Smooth muscle cell (in vitro differentiated cells): ENCODE data around the gene KMT2C. TPM values are rescaled to one million over a fixed set of nuclear protein-coding genes. Genes with fewer than 3 reads are reported as not detected.
A peak's percentile ranks its signal among the peaks of the same experiment; 100 is the strongest.
"Not testable (repeated sequence)": the region's sequence is repeated elsewhere in the genome, so short reads cannot be mapped to it uniquely, and the experiment has no call there.

Experiments used
- DNase-seq: peaks from one replicate; lab custom pipeline; 2025; ENCODE audit not compliant: unreplicated experiment; lab: John Stamatoyannopoulos, UW
- H2AFZ ChIP-seq: fragments of 200-600 bp; sonication (generic); 2 replicates; pipeline ENCODE4 v1.6.0; 2016; ENCODE audit warnings: antibody characterized with exemption, low read depth, mild to moderate bottlenecking
- H3F3A ChIP-seq: fragments of 200-600 bp; sonication (generic); 2 replicates; pipeline ENCODE4 v1.6.0; 2017; ENCODE audit warnings: antibody characterized with exemption, low read depth
- H3K27ac ChIP-seq: fragments of 200-600 bp; sonication (generic); 2 replicates; pipeline ENCODE4 v1.5.1; 2016; ENCODE audit warnings: low read depth, mild to moderate bottlenecking
- H3K27me3 ChIP-seq: fragments of 200-600 bp; sonication (generic); 2 replicates; pipeline ENCODE4 v1.6.1; 2016; ENCODE audit warnings: low read depth, mild to moderate bottlenecking
- H3K36me3 ChIP-seq: fragments of 200-600 bp; sonication (generic); 2 replicates; pipeline ENCODE4 v1.5.1; 2016; ENCODE audit warnings: low read depth
- H3K4me1 ChIP-seq: fragments of 200-600 bp; sonication (generic); 2 replicates; pipeline ENCODE4 v1.5.1; 2016; ENCODE audit warnings: low read depth
- H3K4me2 ChIP-seq: fragments of 200-600 bp; sonication (generic); 2 replicates; pipeline ENCODE4 v1.6.0; 2016; ENCODE audit warnings: mild to moderate bottlenecking
- H3K4me3 ChIP-seq: fragments of 200-600 bp; sonication (generic); 2 replicates; pipeline ENCODE4 v1.5.1; 2016; ENCODE audit warnings: mild to moderate bottlenecking
- H3K79me2 ChIP-seq: fragments of 200-600 bp; sonication (generic); 2 replicates; pipeline ENCODE4 v1.6.0; 2016; ENCODE audit warnings: low read depth, mild to moderate bottlenecking
- H3K9ac ChIP-seq: fragments of 200-600 bp; sonication (generic); 2 replicates; pipeline ENCODE4 v1.6.0; 2016; ENCODE audit warnings: low read depth
- H3K9me3 ChIP-seq: fragments of 200-600 bp; sonication (generic); replicated peaks from 2 replicates; pipeline ENCODE4 v1.5.1; 2016; ENCODE audit warnings: low read depth
- H4K20me1 ChIP-seq: fragments of 200-600 bp; sonication (generic); 2 replicates; pipeline ENCODE4 v1.6.0; 2016; ENCODE audit warnings: low read depth
- CTCF ChIP-seq: fragments of 200-600 bp; sonication (generic); IDR thresholded peaks from 2 replicates; pipeline ENCODE4 v1.5.1; 2017; ENCODE audit warnings: borderline replicate concordance, mild to moderate bottlenecking, antibody characterized with exemption; ENCODE audit not compliant: insufficient read depth, poor library complexity, severe bottlenecking
- WGBS: methylation state at CpG from one replicate; pipeline ENCODE4 v1.1.7; 2016; ENCODE audit warnings: low lambda C conversion rate; 5-methylcytosine and 5-hydroxymethylcytosine counted together
- polyA plus RNA-seq: library from polyadenylated mRNA; unstranded; fragments of >200 nt; fragmentation: Nextera tagmentation; extraction: Ambion mirVana; gene quantifications from 2 replicates; pipeline ENCODE4 v1.2.1, GENCODE V29; 2016
- total RNA-seq: library from RNA; depleted of rRNA; stranded (reverse); fragments of >200 nt; gene quantifications from 2 replicates; pipeline ENCODE4 v1.2.3, GENCODE V29; 2014

KMT2C gene
- total and polyA plus RNA-seq, 2 experiments from 2014 or later, result 10.1 to 36.7 TPM

- no peak overlapping the region for H2AFZ ChIP-seq
Observed at GRCh38 chr7:152430854-152431253, 4.9 kb downstream of the KMT2C start.

GRCh38 chr7:152430118-152430517 lies 5.7 kb downstream of the KMT2C start:
- 95% methylated on average over 5 of the region's 5 CpGs for WGBS
- not testable (repeated sequence) for DNase-seq

More at GRCh38 chr7:152430854-152431253, 4.9 kb downstream of the KMT2C start:
- peaks cover 24% of the 10 kb centered on the region for H3K4me1 ChIP-seq
- H4K20me1 ChIP-seq, result peaks cover 92% of the 10 kb centered on the region
- no peaks in the 10 kb centered on the region for H3K36me3 ChIP-seq
- WGBS, result 77% methylated on average over 3 of the region's 3 CpGs
- no peaks in the 10 kb centered on the region for H3K9me3 ChIP-seq
- H3F3A ChIP-seq, result peaks cover 4% of the 10 kb centered on the region
- no peak for DNase-seq
- peaks cover 91% of the 10 kb centered on the region for H3K79me2 ChIP-seq
- H3K27me3 ChIP-seq, result no peaks in the 10 kb centered on the region
- no peak overlapping the region for H3K4me2 ChIP-seq
- no peak overlapping the region for H3K27ac ChIP-seq
- no peak overlapping the region for H3K9ac ChIP-seq
- TF ChIP-seq CTCF, result no peak
- no peak overlapping the region for H3K4me3 ChIP-seq

GRCh38 chr7:152424348-152425108 lies 11.3 kb downstream of the KMT2C start:
- Histone ChIP-seq H3K9ac (no peak overlapping the region), H3F3A (peaks cover 11% of the 10 kb centered on the region), H3K79me2 (peaks cover 100% of the 10 kb centered on the region), H4K20me1 (peaks cover 93% of the 10 kb centered on the region), H3K27ac (peak overlapping the region; percentile 44), H3K27me3 (no peaks in the 10 kb centered on the region), H3K4me1 (no peaks in the 10 kb centered on the region), H3K36me3 (peaks cover 4% of the 10 kb centered on the region), H2AFZ (no peak overlapping the region), H3K4me3 (no peak overlapping the region), H3K9me3 (peaks cover 4% of the 10 kb centered on the region), H3K4me2 (no peak overlapping the region)
- no peak for DNase-seq
- TF ChIP-seq CTCF, result no peak
- WGBS, result 78% methylated on average over 8 of the region's 8 CpGs

More at GRCh38 chr7:152430118-152430517, 5.7 kb downstream of the KMT2C start:
- H3F3A ChIP-seq, H3K27ac ChIP-seq, H2AFZ ChIP-seq, H3K36me3 ChIP-seq, H3K4me2 ChIP-seq, H3K27me3 ChIP-seq, H3K4me3 ChIP-seq, H3K9me3 ChIP-seq, H3K9ac ChIP-seq: not testable (repeated sequence)
- H3K79me2 ChIP-seq, result peaks cover 98% of the 10 kb centered on the region
- peaks cover 24% of the 10 kb centered on the region for H3K4me1 ChIP-seq
- peaks cover 99% of the 10 kb centered on the region for H4K20me1 ChIP-seq

DNA sequence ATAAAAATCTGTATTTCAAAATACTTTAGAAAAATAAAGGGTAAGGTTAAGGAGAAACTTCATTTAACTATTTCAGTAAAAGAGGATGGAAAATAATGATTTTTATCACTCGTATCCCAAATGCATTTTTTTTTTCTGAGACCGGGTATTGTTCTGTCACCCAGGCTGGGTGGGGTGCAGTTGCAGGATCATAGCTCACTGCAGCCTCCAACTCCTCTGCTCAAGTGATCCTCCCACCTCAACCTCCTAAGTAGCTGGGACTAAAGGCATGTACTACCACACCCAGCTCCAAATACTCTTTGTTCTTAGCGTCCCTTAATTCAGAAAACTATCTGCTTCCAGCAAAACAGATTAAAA lies 11.8 kb downstream of the KMT2C start:
- Histone ChIP-seq H3K36me3 (peaks cover 4% of the 10 kb centered on the region), H3K27ac (no peak overlapping the region), H3K9me3 (peaks cover 4% of the 10 kb centered on the region), H3K4me3 (no peak overlapping the region), H3K27me3 (no peaks in the 10 kb centered on the region), H3K79me2 (peaks cover 100% of the 10 kb centered on the region), H2AFZ (no peak overlapping the region), H3K4me2 (no peak overlapping the region), H3F3A (peaks cover 11% of the 10 kb centered on the region), H4K20me1 (peaks cover 93% of the 10 kb centered on the region), H3K9ac (no peak overlapping the region), H3K4me1 (no peaks in the 10 kb centered on the region)
- 97% methylated on average over 3 of the region's 3 CpGs for WGBS
- DNase-seq, result no peak
- no peak for TF ChIP-seq CTCF

GRCh38 chr7:152423171-152423570 lies 12.6 kb downstream of the KMT2C start:
- peaks cover 93% of the 10 kb centered on the region for H4K20me1 ChIP-seq
- 97% methylated on average over 4 of the region's 4 CpGs for WGBS
- H3K9me3 ChIP-seq, result not testable (repeated sequence)

DNA sequence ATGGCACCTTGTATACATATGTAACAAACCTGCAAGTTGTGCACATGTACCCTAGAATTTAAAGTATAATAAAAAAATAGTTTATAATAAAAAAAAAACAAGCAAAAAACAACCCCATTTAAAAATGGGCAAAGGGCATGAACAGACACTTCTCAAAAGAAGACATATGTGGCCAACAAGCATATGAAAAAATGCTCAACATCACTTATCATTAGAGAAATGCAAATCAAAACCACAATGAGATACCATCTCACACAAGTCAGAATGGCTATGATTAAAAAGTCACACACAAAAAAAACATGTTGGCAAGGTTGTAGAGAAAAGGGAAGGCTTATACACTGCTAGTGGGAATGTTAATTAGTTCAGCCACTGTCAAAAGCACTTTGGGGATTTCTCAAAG lies 14.9 kb downstream of the KMT2C start:
- not testable (repeated sequence) for H3K4me1 ChIP-seq, H3K9me3 ChIP-seq, H3K27me3 ChIP-seq, H3F3A ChIP-seq, H3K4me3 ChIP-seq, H3K4me2 ChIP-seq, DNase-seq, H3K27ac ChIP-seq, H3K9ac ChIP-seq, H3K36me3 ChIP-seq, H2AFZ ChIP-seq
- Histone ChIP-seq H4K20me1 (peaks cover 93% of the 10 kb centered on the region), H3K79me2 (peaks cover 100% of the 10 kb centered on the region)

More at GRCh38 chr7:152423171-152423570, 12.6 kb downstream of the KMT2C start:
- not testable (repeated sequence) for H2AFZ ChIP-seq, H3K4me1 ChIP-seq, H3K27ac ChIP-seq, H3K4me3 ChIP-seq, DNase-seq, H3K9ac ChIP-seq, H3K36me3 ChIP-seq, H3K27me3 ChIP-seq, H3K4me2 ChIP-seq
- peaks cover 100% of the 10 kb centered on the region for H3K79me2 ChIP-seq
- peaks cover 11% of the 10 kb centered on the region for H3F3A ChIP-seq
